ENCODE measurements around the gene DIP2C. TPM values are rescaled to one million over a fixed set of nuclear protein-coding genes. Genes with fewer than 3 reads are reported as not detected.

Gene DIP2C
- total RNA-seq, 2 donors from 2014 or later = 9.6 to 11.9 TPM

GRCh38 chr10:484441-484924 lies 205.0 kb downstream of the DIP2C start:
- peak; percentile 65 for ATAC-seq
- intact Hi-C loops (cut with DNase I) = no loop called here
- peaks cover 17% of the 10 kb centered on the region for H3K4me1 ChIP-seq
- H3K9me3 ChIP-seq = no peaks in the 10 kb centered on the region
- DNase-seq = peak in 2 of 4 donors; percentile 34 to 48
- TF ChIP-seq CTCF (IDR thresholded peaks at IDR 0.05) (no peak), POLR2A (IDR thresholded peaks at IDR 0.05) (no peak)
- H3K27ac ChIP-seq = peak overlapping the region in 3 of 4 donors; percentile 33 to 63 (median 39)
- no peak overlapping the region for H3K4me3 ChIP-seq
- H3K36me3 ChIP-seq (replicated peaks in 1 of 2; ENCODE audit: insufficient read depth in 1 of 2, low read depth in 2 of 2) = no peaks in the 10 kb centered on the region
- H3K27me3 ChIP-seq = no peaks in the 10 kb centered on the region
- WGBS, 2 donors = 59 to 74% methylated on average over 24 of the region's 24 CpGs

DNA sequence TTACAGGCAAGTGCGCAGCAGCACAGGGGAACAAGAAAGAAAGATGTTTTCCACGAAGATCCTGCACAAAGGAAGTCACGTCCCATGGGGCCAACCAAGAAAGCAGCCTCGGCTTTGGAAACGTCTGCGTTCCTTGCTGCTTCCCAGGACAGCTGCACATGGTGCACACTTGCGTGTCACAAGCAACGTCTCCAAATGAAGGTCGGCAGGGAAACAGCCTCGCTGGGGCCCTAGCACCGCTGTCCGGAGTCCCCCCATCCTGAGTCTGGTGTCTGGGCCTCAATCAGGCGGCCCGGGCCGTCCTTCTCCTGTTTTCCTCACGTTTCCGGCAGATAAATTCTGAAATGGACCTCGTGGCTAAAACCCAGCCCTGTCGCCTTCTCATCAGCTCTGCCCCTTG lies 206.2 kb downstream of the DIP2C start:
- WGBS, 2 donors = 90 to 91% methylated on average over 13 to 19 of the region's 19 CpGs
- Histone ChIP-seq H3K27ac (no peak overlapping the region), H3K9me3 (no peaks in the 10 kb centered on the region), H3K36me3 (replicated peaks in 1 of 2; ENCODE audit: insufficient read depth in 1 of 2, low read depth in 2 of 2) (no peaks in the 10 kb centered on the region), H3K4me3 (no peak overlapping the region), H3K4me1 (peaks cover 17% of the 10 kb centered on the region), H3K27me3 (no peaks in the 10 kb centered on the region)
- DNase-seq = no peak
- no peak for ATAC-seq
- TF ChIP-seq POLR2A (IDR thresholded peaks at IDR 0.05) = no peak
- TF ChIP-seq CTCF (IDR thresholded peaks at IDR 0.05) = no peak
- intact Hi-C loops (cut with DNase I) = no loop called here

DNA sequence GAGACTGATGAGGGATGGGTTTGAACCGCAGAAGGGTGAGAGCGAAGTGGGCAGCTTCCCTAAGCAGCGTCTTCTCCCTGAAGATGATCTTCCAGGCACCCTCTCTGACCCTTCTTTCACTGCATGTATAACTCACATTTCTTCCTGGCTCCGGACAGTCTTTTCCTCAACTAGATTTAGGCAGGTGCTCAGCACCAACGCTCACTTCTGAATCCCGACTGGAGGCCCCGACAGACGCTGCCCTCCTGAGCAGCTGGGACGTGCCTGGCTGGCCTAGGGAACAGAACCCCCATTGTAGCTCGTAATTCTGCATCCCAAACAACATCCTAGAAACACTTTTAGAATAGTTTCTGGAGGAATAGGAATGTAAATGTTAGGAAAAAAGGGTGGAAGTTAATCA lies 206.6 kb downstream of the DIP2C start:
- Histone ChIP-seq H3K4me3 (no peak overlapping the region), H3K27ac (no peak overlapping the region), H3K36me3 (replicated peaks in 1 of 2; ENCODE audit: insufficient read depth in 1 of 2, low read depth in 2 of 2) (no peaks in the 10 kb centered on the region), H3K9me3 (no peaks in the 10 kb centered on the region), H3K27me3 (no peaks in the 10 kb centered on the region), H3K4me1 (peaks cover 17% of the 10 kb centered on the region)
- ATAC-seq (no peak), DNase-seq (no peak)
- 93 to 94% methylated on average over 10 of the region's 10 CpGs for WGBS, 2 donors
- intact Hi-C loops (cut with DNase I) = no loop called here
- no peak for TF ChIP-seq POLR2A (IDR thresholded peaks at IDR 0.05)
- no peak for TF ChIP-seq CTCF (IDR thresholded peaks at IDR 0.05)

DNA sequence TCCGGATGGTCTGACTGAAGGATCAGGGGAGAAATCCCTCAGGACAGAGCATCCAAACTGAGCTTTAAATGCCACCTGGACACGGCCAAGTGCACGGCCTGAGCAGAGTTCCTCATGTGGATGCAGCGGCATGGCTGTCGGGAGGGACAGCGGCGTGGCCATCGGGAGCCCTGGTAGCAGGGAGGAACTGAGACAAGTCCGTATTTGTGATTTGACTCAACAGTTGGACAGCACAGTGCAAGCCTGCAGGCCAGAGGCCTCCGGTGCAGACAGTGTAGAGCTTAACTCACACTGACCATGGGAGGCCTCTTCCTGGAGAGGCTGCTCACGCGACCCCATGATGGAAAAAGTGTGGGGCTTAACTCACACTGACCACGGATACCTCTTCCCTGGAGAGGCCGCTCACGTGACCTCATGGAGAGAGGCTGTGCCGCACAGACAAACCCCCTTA lies 207.4 kb downstream of the DIP2C start:
- no peaks in the 10 kb centered on the region for H3K36me3 ChIP-seq (replicated peaks in 1 of 2; ENCODE audit: insufficient read depth in 1 of 2, low read depth in 2 of 2)
- no peak overlapping the region for H3K4me3 ChIP-seq
- intact Hi-C loops (cut with DNase I) = no loop called here
- WGBS, 2 donors = 94 to 96% methylated on average over 12 to 16 of the region's 16 CpGs
- no peak for ATAC-seq
- H3K27ac ChIP-seq = no peak overlapping the region
- peaks cover 17% of the 10 kb centered on the region for H3K4me1 ChIP-seq
- TF ChIP-seq CTCF (IDR thresholded peaks at IDR 0.05) (no peak), POLR2A (IDR thresholded peaks at IDR 0.05) (no peak)
- H3K27me3 ChIP-seq = no peaks in the 10 kb centered on the region
- H3K9me3 ChIP-seq = no peaks in the 10 kb centered on the region
- no peak for DNase-seq

DNA sequence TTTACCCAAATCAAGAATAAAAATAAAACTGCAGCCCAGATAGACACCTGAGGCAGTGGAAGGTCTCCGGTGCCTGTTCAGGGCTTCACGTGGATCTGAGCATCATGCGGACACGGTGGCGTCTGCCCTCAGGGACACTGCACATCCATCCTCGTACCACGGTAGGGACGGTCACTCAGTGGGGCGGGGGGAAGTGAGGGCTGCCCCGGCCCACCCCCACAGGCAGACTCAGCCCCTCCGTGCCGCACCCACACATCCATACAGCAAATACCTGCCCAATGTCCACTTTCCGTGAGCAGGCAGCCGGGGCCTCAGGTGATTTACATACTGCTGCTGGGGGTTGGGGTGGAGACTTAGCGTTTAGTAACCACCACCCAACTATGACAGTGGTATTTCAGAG lies 207.8 kb downstream of the DIP2C start:
- DNase-seq (no peak), ATAC-seq (no peak)
- no peaks in the 10 kb centered on the region for H3K36me3 ChIP-seq (replicated peaks in 1 of 2; ENCODE audit: insufficient read depth in 1 of 2, low read depth in 2 of 2)
- peaks cover 17% of the 10 kb centered on the region for H3K4me1 ChIP-seq
- WGBS, 2 donors = 81 to 93% methylated on average over 5 to 15 of the region's 15 CpGs
- TF ChIP-seq POLR2A (IDR thresholded peaks at IDR 0.05) = no peak
- no peak for TF ChIP-seq CTCF (IDR thresholded peaks at IDR 0.05)
- no peaks in the 10 kb centered on the region for H3K9me3 ChIP-seq
- no peaks in the 10 kb centered on the region for H3K27me3 ChIP-seq
- H3K4me3 ChIP-seq = no peak overlapping the region
- intact Hi-C loops (cut with DNase I) = no loop called here
- no peak overlapping the region for H3K27ac ChIP-seq
